ENCODE results near the gene DEFB128.

The DEFB128 gene

GRCh38 chr20:157154-157553 lies 32.4 kb downstream of the DEFB128 start, which contains the start of gene DEFB127:
TSS of gene DEFB127 (plus strand) at chr20:157454. CDS start at chr20:157545, 91 bp downstream.
- DNase-seq (ENCODE audit: low read depth in 4 of 4, low spot score in 1 of 4), result no peak

GRCh38 chr20:152131-152530 lies 37.4 kb downstream of the DEFB128 start:
- DNase-seq (ENCODE audit: low read depth in 4 of 4, low spot score in 1 of 4), result no peak

- no peak for DNase-seq (ENCODE audit: low read depth in 4 of 4, low spot score in 1 of 4)
These were observed 43.6 kb downstream of the DEFB128 start for GRCh38 chr20:145877-146276.

GRCh38 chr20:142290-142689 lies 47.2 kb downstream of the DEFB128 start, which contains the start of gene DEFB126:
TSS of gene DEFB126 (plus strand) at chr20:142590. CDS start at chr20:142629, 39 bp downstream.
- DNase-seq (ENCODE audit: low read depth in 4 of 4, low spot score in 1 of 4), result no peak
